WERI-Rb-1 (cell line): ENCODE data around the gene NDUFS7.

Source experiments
- DNase-seq: peaks from one replicate; pipeline ENCODE4 v3.0.0-alpha.2; 2020
- H3K27ac ChIP-seq: fragments of 250-450 bp; sonication (Bioruptor Pico); 2 replicates; pipeline ENCODE4 v1.5.1; 2020; ENCODE audit warnings: mild to moderate bottlenecking, moderate library complexity
- H3K27me3 ChIP-seq: fragments of 250-450 bp; sonication (Bioruptor Pico); 2 replicates; pipeline ENCODE4 v1.5.1; 2021; ENCODE audit warnings: mild to moderate bottlenecking, low read depth, moderate library complexity; ENCODE audit not compliant: insufficient read depth, severe bottlenecking
- H3K36me3 ChIP-seq: fragments of 250-450 bp; sonication (Bioruptor Pico); 2 replicates; pipeline ENCODE4 v1.5.1; 2020; ENCODE audit warnings: mild to moderate bottlenecking, moderate library complexity
- H3K4me3 ChIP-seq: 2 replicates; pipeline ENCODE4 v1.5.1; 2011; ENCODE audit warnings: low read depth, mild to moderate bottlenecking, control low read depth, low read length
- H3K9me3 ChIP-seq: fragments of 250-450 bp; sonication (Bioruptor Pico); 2 replicates; pipeline ENCODE4 v1.5.1; 2021; ENCODE audit warnings: mild to moderate bottlenecking, moderate library complexity; ENCODE audit not compliant: severe bottlenecking
- TF ChIP-seq, protein P1 (sequence below): IDR thresholded peaks from 2 replicates; pipeline ENCODE4 v1.5.1; 2011; ENCODE audit warnings: low read depth, mild to moderate bottlenecking, control low read depth, inconsistent platforms, low read length

Gene NDUFS7

GRCh38 chr19:1386945-1387683 is 3.4 kb downstream of the NDUFS7 start:
- DNase-seq = no peak
- Histone ChIP-seq H3K9me3 (no peaks in the 10 kb centered on the region), H3K27me3 (no peaks in the 10 kb centered on the region), H3K4me3 (no peak overlapping the region), H3K27ac (no peak overlapping the region), H3K36me3 (peaks cover 32% of the 10 kb centered on the region)
- TF ChIP-seq, protein P1, sequence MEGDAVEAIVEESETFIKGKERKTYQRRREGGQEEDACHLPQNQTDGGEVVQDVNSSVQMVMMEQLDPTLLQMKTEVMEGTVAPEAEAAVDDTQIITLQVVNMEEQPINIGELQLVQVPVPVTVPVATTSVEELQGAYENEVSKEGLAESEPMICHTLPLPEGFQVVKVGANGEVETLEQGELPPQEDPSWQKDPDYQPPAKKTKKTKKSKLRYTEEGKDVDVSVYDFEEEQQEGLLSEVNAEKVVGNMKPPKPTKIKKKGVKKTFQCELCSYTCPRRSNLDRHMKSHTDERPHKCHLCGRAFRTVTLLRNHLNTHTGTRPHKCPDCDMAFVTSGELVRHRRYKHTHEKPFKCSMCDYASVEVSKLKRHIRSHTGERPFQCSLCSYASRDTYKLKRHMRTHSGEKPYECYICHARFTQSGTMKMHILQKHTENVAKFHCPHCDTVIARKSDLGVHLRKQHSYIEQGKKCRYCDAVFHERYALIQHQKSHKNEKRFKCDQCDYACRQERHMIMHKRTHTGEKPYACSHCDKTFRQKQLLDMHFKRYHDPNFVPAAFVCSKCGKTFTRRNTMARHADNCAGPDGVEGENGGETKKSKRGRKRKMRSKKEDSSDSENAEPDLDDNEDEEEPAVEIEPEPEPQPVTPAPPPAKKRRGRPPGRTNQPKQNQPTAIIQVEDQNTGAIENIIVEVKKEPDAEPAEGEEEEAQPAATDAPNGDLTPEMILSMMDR = no peak

DNA sequence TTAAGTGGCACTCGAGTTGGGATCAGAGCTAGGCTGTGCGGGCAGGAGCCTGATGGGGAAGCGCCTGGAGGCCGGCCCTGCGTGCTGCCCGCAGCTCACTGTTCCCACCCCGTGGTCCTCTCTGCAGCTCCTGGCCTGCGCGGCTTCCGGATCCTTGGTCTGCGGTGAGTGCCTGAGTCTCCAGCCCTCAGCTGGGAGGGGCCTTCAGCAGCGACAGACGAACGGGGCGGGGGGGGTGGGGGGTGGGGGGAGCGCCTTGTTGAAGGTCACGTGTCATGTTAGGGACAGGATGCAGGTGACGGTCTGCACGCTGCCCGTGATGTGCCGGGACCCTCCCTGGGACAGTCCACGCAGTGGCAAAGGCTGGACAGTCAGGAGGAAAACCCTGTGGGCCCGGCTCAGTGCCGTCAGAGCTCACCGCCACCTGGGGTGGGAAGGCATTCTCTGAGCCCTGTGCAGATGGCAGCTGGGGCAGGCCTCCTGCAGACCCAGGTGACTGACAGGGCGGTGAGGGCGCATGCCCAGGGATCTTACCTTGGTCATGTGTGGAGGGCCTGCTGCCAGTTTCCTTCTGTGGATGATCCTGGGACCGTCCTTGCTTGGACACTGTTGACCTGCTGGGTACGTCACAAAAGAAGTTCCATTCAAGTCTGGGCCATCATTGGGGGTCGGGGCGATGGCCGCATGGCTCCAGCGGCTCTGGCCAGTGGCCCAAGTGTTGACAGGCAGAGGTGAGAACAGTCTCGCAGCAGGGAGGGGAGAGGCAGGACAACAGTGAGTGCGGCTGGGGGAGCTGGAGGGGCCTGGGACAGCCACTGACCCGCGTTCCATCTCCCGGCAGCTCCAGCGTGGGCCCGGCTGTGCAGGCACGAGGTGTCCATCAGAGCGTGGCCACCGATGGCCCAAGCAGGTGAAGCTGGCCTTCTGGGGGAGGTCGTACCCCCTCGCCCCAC is 4.3 kb downstream of the NDUFS7 start:
- no peak for DNase-seq
- Histone ChIP-seq H3K9me3 (no peaks in the 10 kb centered on the region), H3K27me3 (no peaks in the 10 kb centered on the region), H3K36me3 (peaks cover 40% of the 10 kb centered on the region), H3K27ac (no peak overlapping the region), H3K4me3 (no peak overlapping the region)
- TF ChIP-seq, protein P1 = no peak

GRCh38 chr19:1388637-1389026 is 4.9 kb downstream of the NDUFS7 start:
- TF ChIP-seq, protein P1 = no peak
- Histone ChIP-seq H3K9me3 (no peaks in the 10 kb centered on the region), H3K36me3 (peaks cover 46% of the 10 kb centered on the region), H3K27me3 (no peaks in the 10 kb centered on the region), H3K4me3 (no peak overlapping the region), H3K27ac (no peak overlapping the region)
- no peak for DNase-seq

- Histone ChIP-seq H3K9me3 (no peaks in the 10 kb centered on the region), H3K36me3 (peaks cover 44% of the 10 kb centered on the region)
Measured at GRCh38 chr19:1389033-1389940, 5.6 kb downstream of the NDUFS7 start.

DNA sequence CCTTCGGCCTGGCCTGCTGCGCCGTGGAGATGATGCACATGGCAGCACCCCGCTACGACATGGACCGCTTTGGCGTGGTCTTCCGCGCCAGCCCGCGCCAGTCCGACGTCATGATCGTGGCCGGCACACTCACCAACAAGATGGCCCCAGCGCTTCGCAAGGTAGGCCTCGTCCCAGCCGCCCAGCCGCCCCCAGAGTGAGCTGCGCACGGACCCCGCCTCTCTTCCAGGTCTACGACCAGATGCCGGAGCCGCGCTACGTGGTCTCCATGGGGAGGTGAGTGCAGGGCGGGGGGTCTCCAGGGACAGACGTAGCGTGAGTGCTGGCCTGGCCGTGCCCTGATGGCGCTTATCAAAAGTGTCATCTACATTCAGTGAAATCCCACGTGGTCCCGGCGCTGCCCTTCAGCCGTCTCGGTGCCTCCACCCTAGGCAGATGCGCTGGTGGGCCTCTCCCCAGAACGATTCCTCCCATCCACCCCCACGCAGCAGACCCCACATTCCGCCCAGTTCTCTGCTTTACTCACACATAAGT is 7.2 kb downstream of the NDUFS7 start:
- H3K27me3 ChIP-seq = no peaks in the 10 kb centered on the region
- H3K36me3 ChIP-seq = peaks cover 56% of the 10 kb centered on the region
- TF ChIP-seq, protein P1 = no peak
- no peaks in the 10 kb centered on the region for H3K9me3 ChIP-seq
- no peak for DNase-seq
- H3K27ac ChIP-seq = no peak overlapping the region
- H3K4me3 ChIP-seq = no peak overlapping the region

More at GRCh38 chr19:1389033-1389940, 5.6 kb downstream of the NDUFS7 start:
- Histone ChIP-seq H3K27ac (no peak overlapping the region), H3K4me3 (no peak overlapping the region), H3K27me3 (no peaks in the 10 kb centered on the region)
- DNase-seq = no peak
- TF ChIP-seq, protein P1 = no peak
